MV-4-11 (cell line): Measurements from ENCODE around the gene UQCRHL.
"Not testable (repeated sequence)": the region's sequence is repeated elsewhere in the genome, so short reads cannot be mapped to it uniquely, and the experiment has no call there.

Experiments used
- DNase-seq: peaks from one replicate; lab custom pipeline; 2025; lab: John Stamatoyannopoulos, UW

Gene UQCRHL

GRCh38 chr1:15807549-15807948 is at the start of gene UQCRHL:
Gene UQCRHL, minus strand, starts transcription at chr1:15807649. Its CDS starts 0 bp downstream, at chr1:15807649.
- not testable (repeated sequence) for DNase-seq

GRCh38 chr1:15856888-15857287 is 49.4 kb upstream of the UQCRHL start:
- DNase-seq, result no peak

- DNase-seq, result no peak
These were observed 45.4 kb upstream of the UQCRHL start for GRCh38 chr1:15852828-15853302.

GRCh38 chr1:15852036-15852827 is 44.8 kb upstream of the UQCRHL start:
- DNase-seq, result peak; percentile 49

- DNase-seq, result no peak
These were observed 44.0 kb upstream of the UQCRHL start for GRCh38 chr1:15851210-15852035.

GRCh38 chr1:15850471-15851001 is 43.1 kb upstream of the UQCRHL start:
- no peak for DNase-seq

GRCh38 chr1:15849775-15850324 is 42.4 kb upstream of the UQCRHL start:
- DNase-seq, result peak; percentile 80

GRCh38 chr1:15848929-15849774 is 41.7 kb upstream of the UQCRHL start:
- peak; percentile 75 for DNase-seq

- no peak for DNase-seq
These were observed 40.9 kb upstream of the UQCRHL start for GRCh38 chr1:15848143-15848928.

- DNase-seq, result no peak
These were observed 40.4 kb upstream of the UQCRHL start for GRCh38 chr1:15847893-15848142.

- DNase-seq, result peak; percentile 94
These were observed 39.8 kb upstream of the UQCRHL start, which contains the start of gene SPEN for GRCh38 chr1:15847100-15847892. Gene SPEN, plus strand, starts transcription at chr1:15847707. Its CDS starts 361 bp downstream, at chr1:15848068.

- not testable (repeated sequence) for DNase-seq
These were observed 38.6 kb upstream of the UQCRHL start for GRCh38 chr1:15846056-15846455.

- no peak for DNase-seq
These were observed 36.5 kb upstream of the UQCRHL start for GRCh38 chr1:15843826-15844572.

- no peak for DNase-seq
These were observed 31.3 kb upstream of the UQCRHL start for GRCh38 chr1:15838721-15839120.

GRCh38 chr1:15837931-15838330 is 30.5 kb upstream of the UQCRHL start:
- DNase-seq, result no peak

GRCh38 chr1:15836772-15837669 is 29.6 kb upstream of the UQCRHL start:
- peak; percentile 93 for DNase-seq

GRCh38 chr1:15836511-15836771 is 29.0 kb upstream of the UQCRHL start:
- DNase-seq, result not testable (repeated sequence)

- DNase-seq, result peak; percentile 99
These were observed 28.5 kb upstream of the UQCRHL start for GRCh38 chr1:15835741-15836510.
